ENCODE measurements around the gene FMNL2.

Gene FMNL2

DNA sequence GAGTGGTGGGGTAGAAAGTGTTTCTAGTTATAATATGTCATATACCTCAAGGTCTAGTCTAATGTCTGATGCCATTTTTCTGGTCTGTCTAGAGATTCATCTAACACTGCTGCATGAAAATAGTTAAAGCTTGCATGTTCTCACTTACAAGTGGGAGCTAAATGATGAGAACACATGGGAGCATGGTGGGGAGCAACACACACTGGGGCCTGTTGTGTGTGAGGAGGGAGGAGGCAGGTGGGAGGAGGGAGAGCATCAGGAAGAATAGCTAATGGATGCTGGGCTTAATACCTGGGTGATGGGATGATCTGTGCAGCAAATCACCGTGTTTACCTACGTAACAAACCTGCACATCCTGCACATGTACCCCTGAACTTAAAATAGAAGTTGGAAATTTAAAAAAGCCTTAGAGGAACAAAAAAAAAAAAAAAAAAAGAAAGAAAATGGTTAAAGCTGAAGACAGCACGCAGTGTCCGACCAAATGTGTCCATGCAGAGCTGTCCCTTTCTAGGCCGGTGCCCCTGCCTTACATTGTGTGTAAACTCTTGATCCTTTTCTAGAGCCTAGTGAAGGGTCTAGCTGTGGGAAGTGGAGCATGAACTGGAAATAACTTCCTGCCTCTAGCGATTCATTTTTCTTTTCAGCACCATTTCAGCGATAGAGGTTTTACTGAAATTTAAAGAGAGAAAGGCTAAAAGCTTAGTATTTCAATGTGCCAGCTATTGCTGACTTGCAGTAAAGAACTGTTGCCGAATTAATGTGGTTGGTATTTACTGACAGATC lies 94.0 kb downstream of the FMNL2 start:
- DNase-seq, result no peak

DNA sequence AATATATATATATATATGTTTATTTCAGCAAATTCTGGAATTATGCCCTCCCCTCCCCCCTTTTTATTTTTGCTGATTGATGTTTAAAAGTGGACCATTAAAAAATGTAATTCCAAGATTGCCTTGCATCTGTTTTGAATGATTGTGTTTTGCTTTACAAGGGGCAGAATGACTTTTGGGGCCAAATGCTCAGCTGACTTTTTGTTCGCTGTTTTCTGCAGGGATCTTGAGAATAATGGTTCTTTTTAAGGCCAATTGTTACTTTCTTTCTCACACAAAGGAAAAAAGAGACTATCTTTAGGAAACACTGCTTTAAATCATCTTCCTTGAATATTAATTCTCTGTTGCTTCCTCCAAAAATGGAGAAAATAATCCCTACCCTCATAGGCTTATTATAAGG lies 95.9 kb downstream of the FMNL2 start:
- no peak for DNase-seq

DNA sequence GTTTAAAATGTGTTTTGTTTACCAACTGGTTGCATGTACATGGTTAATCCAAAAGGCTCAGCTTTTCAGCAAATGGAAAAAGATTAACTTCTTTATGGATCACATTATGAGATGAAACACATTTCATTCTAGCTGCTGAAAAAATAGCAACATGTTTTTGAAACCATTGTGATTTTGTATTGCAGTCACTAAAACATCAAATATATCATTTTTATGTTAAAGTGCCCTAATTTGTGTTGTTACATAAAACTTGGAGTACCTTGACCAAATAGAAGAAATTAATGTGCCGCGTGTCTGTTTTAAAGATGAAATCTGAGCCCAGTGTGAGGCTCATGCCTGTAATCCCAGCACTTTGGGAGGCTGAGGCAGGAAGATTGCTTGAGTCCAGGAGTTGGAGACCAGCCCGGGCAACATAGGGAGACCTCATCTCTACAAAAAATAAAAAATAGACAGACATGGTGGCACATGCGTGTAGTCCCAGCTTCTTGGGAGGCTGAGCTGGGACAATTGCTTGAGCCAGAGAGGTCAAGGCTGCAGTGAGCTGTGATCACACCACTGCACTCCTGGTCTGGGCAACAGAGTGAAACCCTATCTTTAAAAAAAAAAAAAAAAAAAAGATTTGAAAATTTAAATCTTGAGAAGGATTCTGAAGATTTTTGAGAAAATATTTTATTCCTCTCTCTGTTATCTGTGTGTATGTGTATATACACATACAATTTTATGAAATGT lies 96.6 kb downstream of the FMNL2 start:
- no peak for DNase-seq

DNA sequence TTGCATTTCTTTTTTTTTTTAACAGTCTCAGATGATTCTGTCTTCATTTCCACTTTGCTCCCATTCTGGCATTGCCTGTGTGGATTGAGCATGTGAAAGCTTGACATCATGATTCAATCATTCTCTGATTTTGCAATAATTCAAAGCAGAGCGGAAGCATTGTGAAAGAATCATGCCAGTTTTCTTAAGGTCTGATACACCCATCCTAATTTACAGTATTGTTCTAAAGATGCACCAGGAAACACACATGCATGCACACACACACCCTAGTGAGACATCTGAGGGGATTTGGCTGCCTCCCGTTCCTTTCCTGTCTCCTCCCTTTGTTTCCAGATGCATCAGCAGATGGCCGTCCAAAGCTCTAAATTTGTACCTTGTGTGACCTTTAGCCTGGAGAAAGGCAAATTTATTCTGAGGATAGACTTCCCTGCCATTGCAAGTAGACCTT lies 97.3 kb downstream of the FMNL2 start:
- peak; percentile 51 for DNase-seq

DNA sequence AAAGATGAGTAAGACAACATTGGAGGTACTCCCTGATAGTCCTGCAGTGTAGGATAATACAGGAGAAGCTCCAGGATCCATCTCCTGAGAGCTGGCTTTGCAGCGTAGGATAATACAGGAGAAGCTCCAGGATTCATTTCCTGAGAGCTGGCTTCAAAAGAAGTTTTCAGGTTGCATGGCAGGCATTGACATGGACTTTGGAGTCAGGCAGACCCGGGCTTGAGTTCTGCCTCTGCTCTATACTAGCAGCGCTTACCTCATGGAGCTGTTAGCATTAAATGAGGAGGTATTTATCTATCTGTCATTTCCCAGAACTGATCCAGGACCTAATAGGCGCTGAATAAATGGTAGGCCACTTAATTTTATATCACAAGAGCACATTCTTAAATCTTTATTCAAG lies 97.8 kb downstream of the FMNL2 start:
- DNase-seq, result no peak

DNA sequence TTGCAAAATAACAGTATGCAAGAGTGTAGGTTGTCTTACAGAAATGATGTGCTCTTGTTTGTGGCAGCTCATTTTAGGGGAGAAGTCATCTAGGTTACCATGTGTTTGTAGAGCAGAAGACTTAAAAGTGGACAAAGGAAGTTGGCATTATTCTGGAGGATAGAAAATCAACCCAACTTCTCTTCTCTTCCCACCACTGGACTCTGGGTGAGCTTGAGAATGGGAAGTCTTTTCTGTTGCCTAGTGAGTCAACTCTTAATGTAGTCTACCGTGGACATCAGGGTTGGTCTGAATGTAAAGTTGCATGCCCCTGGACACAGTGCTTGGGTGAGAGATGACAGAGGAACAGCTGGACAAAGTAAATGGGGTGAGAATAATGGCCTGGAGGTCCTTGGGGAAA lies 98.3 kb downstream of the FMNL2 start:
- no peak for DNase-seq

DNA sequence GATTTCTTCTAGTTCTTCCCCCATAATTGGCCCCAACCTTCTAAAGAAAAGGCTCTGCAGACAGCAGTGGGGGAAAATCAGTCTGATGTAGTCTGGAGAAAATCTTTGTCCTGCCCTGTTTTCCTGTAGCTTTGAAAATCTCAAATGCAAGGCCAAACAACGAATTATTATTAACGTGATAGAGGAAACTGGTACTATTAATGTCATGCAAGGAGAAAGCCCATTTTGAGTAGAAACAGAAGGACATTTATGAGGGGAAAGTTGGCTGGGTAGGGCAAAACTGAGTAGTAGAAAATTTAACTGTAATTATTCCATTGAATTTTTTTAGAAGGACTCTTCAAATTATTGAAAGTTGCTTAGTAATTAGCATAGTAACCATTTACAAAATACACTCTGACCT lies 98.8 kb downstream of the FMNL2 start:
- DNase-seq, result no peak

DNA sequence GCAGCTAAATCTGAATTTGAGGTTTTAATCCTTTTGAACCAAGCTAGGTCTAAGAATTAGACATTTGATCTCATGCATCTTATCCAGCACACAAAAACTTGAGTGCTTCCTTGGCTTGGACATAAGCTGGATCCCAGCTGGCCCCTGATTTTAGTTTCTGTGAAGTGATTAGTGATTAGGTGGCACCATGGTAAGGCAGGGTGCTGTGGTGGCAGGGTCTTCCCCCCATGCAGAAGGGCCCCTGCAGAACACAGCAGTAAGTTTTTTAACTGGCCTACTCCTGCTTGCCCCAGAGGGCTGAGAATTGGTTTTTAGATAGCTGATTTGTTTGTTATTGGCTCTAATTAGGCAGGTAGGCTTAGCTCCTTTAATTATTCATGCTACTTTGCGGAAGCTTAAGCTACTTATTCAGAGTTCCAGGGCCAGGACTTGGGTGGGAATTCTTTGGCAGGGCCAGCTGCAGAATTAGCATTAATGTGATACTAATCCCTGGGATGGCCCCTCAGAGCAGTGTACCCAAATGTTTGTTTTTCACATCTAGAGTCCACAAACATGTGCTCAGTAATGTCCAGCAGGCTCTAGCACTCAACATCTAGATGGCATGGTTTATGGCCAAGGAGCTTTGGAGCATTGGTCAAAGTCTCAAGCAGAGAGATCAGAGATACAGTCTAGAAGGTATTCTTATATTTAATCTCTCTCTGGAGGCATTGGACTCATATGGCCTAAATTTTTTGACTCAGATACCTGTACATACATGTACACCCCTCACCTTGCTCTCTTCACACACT lies 99.6 kb downstream of the FMNL2 start:
- no peak for DNase-seq

DNA sequence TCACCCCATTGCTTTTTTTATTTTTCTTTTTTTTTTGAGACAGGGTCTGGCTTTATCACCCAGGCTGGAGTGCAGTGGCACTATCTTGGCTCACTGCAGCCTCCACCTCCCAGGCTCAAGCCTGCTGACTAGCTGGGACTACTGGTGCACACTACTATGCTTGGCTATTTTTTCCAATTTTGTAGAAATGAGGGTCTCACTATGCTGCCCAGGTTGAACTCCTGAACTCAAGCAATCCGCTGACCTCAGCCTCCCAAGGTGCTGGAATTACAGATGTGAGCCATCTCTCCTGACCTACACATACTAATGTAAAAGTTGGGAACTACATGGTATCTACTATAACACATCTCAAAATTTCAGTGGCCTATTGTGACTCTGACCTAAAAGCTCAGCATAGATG lies 101.2 kb downstream of the FMNL2 start:
- no peak for DNase-seq

DNA sequence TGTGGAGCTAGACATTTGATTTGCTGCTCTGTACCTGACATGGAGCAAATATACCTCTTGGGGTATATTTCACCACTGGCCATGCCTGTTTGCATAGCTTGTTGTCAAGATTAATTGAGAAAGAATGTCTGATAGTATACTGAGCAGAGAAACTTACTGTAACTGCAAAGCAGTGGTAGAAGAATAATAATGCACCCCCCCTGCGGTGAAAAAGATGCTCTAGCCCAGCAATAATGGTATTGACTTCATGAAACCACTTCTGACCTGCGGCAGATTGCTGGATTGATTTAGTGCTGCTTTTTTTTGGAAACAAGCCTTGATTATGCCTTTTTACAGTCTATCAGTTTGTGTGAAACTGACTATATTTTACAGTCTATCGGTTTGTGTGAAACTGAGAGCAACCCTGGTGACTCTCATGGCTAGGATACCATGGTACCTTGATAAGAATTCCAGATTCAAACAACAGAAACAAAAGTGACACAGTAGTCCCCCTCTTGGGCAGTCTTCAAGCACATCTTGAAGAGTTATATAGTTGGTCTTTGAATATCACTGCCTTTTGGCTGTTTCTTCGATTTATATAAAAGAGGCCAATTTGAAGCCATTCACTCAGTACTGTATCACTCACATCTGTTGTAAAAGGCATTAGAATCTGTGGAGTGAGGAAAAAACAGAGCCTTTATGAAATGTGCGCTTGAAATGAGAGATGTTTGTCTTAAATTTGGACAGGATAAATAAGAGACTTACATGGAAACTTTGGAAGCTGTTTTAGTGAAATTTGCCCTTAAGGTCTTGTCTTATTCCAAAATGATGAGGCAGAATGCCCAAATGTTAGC lies 102.5 kb downstream of the FMNL2 start:
- DNase-seq, result no peak

DNA sequence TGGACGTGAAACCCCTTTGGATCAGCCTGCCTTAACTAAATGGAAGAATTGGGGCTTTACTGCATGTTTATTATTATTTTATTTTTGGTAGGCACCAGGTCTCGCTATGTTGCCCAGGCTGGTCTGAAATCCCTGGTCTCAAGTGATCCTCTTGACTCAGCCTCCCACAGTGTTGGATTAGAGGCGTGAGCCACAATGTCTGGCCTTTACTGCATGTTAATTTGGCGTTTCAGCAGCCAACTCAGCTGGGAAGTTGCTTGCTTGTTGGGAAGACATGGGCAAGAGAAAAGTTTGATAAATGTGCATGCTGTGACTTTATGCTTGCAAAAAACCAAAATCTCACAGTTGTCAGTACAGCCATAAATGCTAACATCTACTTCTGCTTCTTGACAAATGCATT lies 105.1 kb downstream of the FMNL2 start:
- no peak for DNase-seq

DNA sequence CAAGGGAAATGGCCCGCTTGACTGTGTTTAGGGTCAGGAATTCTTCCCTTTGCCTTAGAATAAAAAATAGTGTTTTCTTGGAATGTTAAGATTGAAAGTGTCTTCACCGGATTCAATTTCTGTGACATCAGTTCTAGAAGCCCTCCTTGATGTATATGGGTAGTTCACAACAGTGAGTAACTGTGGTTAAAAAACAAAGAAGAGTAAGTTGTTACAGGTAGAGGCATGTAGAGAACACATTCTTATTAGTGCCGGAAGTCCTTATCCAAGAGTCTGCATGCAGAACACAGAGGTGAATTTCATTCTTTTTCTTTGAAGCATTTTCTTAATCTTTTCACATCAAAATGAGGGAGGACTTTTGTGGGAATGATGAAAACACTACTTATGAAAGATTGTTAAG lies 105.5 kb downstream of the FMNL2 start:
- DNase-seq, result no peak

DNA sequence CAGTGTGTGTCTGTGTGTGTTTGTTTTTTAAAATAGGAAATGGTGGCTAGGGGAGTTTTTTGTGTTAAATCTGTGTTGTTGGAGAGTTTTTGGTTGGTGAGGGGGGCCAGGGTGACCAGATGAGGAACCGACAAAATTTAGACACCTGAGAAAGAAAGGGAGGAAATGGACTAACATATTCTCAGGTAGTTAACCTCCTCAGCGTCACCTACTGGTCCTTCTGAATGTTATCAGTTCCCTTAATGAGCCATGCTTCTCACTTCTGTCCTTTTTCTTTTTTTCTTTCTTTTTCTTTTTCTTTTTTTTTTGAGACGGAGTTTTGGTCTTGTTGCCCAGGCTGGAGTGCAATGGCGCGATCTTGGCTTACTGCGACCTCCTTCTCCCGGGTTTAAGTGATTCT lies 107.0 kb downstream of the FMNL2 start:
- DNase-seq, result no peak

DNA sequence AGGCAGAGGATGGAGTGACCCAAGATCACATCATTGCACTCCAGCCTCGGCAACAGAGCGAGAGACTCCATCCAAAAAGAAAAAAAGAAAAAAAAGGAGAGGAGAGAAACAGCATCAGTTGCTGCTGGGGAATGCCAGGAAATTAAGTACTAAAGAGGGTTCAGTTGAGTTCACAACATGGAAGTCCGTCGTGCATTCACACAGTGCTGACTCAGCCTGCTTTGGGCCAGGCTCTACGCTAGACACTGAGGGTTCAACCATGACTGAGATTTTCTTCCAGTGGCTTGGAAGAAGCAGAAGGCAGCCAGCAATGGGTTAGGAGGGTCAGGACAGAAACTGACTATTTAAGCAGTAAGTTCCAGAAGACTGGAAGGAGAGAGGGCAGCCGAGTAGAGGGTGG lies 108.8 kb downstream of the FMNL2 start:
- no peak for DNase-seq

DNA sequence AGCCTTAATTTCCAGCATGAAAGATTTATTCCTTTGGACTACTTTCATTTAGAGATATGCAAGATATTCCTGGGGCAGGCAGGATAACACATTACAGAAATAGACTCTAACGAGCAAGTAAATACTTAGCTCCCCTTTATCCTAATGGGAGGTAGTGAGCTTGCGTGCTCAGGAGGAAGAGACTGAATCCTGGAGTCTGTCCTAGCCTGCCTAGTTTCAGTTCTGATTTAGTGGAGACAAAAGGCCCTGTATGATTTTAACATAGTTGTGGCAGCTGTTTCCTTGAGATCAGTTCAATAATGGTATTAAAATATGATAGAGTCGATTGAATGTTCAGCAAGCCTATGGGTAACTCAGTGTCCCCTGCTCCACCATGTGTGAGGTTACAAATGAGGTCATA lies 109.5 kb downstream of the FMNL2 start:
- no peak for DNase-seq

DNA sequence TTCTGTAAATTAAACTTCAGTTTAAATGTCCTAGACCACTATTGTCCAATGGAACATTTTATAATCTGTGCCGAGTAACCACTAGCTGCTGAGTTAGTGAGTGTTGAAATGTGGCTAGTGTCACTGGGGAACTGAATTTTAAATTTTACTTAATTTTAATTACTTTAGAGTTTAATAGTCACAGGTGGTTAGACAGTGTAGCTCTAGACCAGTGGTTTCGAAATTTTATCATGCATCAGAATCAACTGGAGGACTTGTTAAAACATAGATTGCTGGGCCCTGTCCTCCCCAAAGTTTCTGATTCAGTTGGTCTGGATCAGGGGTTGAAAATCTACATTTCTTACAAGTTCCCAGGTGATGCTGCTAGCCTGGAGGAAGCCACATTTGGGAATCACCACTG lies 110.4 kb downstream of the FMNL2 start:
- no peak for DNase-seq

DNA sequence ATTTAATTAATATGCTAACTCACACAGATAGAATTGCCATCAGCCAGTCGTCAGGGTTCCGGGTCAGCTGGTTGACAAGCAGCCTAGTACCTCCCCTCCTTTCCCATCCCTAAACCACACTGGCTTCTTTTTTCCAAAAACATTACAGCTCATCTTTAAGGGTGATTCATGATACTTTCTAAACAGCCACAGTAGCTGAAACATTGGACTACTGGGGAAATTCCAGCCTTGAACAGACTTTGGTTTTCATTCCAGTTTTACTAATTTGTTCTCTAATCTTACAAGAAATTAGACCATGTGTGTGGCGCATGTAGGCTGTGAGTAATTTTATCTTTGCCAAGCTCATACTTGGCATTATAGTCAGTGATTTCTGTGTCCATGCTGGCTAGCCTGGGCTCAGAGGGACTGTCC lies 110.8 kb downstream of the FMNL2 start:
- DNase-seq, result no peak

DNA sequence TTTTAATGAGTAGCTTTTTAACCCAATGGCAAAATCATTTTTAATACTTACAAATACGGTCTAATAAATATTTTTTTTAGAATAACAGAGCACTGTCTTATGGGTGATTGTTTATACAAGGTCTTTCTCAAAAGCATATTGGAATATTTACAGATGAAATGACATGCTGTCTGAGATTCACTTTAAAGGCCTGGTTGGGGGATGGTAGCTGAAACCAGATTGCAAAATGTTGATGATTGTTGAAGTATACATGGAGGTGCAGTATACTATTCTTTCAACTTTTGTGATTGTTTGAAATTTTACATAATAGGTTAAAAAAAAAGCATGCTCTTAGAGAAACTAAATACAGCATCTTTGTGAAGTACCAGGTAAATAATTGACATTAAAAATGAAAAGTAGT lies 111.2 kb downstream of the FMNL2 start:
- no peak for DNase-seq

DNA sequence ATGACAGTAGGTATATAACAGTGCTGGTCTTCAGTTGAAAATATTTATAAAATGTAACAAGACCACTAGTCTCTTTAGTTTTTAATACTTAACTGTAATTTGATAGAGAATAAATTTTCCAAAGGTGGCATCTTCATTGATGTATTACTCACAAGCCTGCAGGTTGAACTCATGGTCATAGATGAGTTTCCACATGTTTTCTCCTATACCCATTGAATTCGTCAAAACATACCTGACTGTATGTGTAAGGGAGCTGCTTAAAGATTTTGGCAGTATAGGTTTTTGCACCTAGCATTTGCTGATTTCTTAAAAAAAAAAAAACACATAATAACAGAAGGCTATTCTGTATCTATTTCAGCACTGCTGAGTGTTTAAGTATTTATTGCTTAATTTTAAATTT lies 112.9 kb downstream of the FMNL2 start:
- DNase-seq, result no peak

DNA sequence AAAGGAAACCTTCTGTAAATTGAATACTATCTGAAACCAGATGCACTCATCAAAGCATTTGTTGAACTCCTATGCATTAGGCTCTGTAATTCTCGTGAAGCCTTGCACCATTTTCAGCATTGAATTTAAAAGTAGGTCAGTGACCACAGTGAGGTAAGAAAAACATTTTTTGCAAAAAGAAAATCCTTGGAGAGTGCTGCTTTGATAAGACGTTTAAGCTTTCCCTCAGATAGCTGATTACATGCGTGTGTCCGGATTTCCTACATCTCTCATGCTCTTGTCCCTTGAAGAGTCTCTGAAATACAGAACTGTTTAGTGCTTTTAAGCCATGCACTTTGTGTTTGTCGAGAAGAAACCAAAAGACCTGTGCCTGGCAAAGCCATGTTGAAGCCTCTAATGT lies 113.6 kb downstream of the FMNL2 start:
- no peak for DNase-seq

DNA sequence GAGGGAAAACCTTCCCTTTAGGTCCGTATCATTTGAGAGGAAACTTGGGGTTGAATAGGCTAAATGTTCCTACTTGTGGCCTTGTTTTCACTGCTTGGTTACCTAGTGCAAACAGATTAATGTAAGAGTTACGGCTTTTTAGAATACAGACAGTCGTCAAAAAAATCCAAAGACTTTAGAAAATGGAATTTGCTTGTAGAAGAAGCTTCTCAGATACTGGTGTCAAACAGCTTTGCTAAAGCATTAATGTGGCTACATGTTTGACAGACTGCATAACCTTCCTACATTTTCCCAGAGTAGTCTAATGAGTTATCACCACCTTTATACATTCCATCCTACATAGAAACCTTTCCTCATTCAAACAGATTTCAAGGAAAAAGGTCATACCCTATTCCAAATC lies 114.6 kb downstream of the FMNL2 start:
- DNase-seq, result no peak

DNA sequence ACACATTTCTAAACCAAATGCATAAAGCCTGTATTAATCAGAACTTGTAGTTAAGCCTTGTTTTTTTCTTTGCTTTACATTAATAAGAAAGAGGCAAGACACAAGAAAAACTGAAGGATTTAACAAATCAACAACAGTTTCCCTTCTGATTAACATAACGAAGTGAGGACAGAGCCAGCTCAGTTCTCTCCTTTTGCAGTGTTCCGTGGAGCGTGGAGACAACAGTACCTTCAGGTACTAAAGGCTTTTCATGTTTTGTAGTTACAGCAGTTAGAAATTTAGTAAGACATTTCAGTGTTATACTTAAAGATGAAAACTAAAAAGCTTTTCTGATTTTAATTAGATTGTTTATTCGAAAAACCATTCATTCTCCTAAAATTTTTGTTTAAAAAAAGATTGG lies 115.2 kb downstream of the FMNL2 start:
- DNase-seq, result no peak
